ENCODE measurements around the gene EFNA3. TPM values are rescaled to one million over a fixed set of nuclear protein-coding genes. Genes with fewer than 3 reads are reported as not detected.

The EFNA3 gene
- total RNA-seq, 5 donors from 2014 or later (not counting 1 experiment from before 2014, with no cell fraction given) = 0.68 to 2.6 (median 2.3) TPM; not detected in 1

DNA sequence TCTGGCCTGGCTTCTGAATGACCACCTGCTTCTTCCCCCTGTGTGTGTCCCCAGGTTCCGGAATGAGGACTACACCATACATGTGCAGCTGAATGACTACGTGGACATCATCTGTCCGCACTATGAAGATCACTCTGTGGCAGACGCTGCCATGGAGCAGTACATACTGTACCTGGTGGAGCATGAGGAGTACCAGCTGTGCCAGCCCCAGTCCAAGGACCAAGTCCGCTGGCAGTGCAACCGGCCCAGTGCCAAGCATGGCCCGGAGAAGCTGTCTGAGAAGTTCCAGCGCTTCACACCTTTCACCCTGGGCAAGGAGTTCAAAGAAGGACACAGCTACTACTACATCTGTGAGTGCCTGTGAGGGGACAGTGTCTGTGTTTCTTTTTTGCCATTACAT lies 52.6 kb downstream of the EFNA3 start:
- ChIA-PET POLR2A (no interaction called here), CTCF (interaction anchor here in 1 of 2 donors (0.5 to 0.6 kb wide), 2 partner anchors 46 to 1593 kb away, joined by 3 to 4 read pairs; no protein-coding TSS in a partner anchor)
- no peaks in the 10 kb centered on the region for H3K36me3 ChIP-seq (ENCODE audit: control insufficient read depth in 2 of 2, extremely low read depth in 1 of 2, insufficient read depth in 1 of 2, low read length in 1 of 2)
- Mint-ChIP-seq H3K4me3 (no peak overlapping the region), H3K4me1 (peaks cover 51 to 58% (median 53%) of the 10 kb centered on the region in 3 donors), H3K27me3 (peaks cover 0 to 19% of the 10 kb centered on the region in 2 donors), H3K9me3 (no peaks in the 10 kb centered on the region), H3K27ac (peak overlapping the region; percentile 72 to 89), H3K36me3 (no peaks in the 10 kb centered on the region)
- no peaks in the 10 kb centered on the region for H3K9me3 ChIP-seq
- peaks cover 11 to 52% of the 10 kb centered on the region in 2 experiments for H3K4me1 ChIP-seq (ENCODE audit: control insufficient read depth in 1 of 2, extremely low read depth in 1 of 2, insufficient read depth in 2 of 2, low read length in 2 of 2)
- WGBS (ENCODE audit: insufficient coverage) = 98% methylated on average over 7 of the region's 8 CpGs
- H3K4me3 ChIP-seq (ENCODE audit: control insufficient read depth in 1 of 2, extremely low read depth in 1 of 2, low read length in 1 of 2) = no peak overlapping the region
- no peak for ATAC-seq (replicated peaks in 1 of 4)
- DNase-seq = no peak
- no peak overlapping the region for H3K27ac ChIP-seq (ENCODE audit: low read length)
- H3K27me3 ChIP-seq (replicated peaks in 1 of 2; ENCODE audit: control insufficient read depth in 2 of 2, extremely low read depth in 1 of 2, insufficient read depth in 2 of 2, low read length in 1 of 2) = peaks cover 0 to 39% of the 10 kb centered on the region in 2 experiments

DNA sequence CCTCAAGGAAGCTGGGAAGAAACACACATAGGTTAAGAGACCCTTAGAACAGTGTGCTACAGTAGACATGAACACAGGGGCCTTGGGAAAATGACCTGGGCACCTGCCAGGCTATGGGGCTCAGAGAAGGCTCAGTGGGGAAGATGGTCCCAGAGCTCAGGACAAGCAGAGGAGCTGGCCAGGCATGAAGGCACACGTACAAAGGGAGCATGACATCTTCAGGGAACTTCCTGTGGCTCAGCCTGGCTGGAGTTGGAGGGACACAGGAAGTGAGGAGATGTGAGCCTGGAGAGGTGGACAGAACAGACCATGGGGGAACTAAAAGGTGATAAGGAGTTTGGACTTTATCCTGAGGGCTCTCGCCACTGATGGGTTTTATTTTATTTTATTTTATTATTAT lies 53.2 kb downstream of the EFNA3 start:
- Mint-ChIP-seq H3K4me3 (no peak overlapping the region), H3K4me1 (peaks cover 52 to 59% (median 55%) of the 10 kb centered on the region in 3 donors)
- ATAC-seq (replicated peaks in 1 of 4) = no peak

DNA sequence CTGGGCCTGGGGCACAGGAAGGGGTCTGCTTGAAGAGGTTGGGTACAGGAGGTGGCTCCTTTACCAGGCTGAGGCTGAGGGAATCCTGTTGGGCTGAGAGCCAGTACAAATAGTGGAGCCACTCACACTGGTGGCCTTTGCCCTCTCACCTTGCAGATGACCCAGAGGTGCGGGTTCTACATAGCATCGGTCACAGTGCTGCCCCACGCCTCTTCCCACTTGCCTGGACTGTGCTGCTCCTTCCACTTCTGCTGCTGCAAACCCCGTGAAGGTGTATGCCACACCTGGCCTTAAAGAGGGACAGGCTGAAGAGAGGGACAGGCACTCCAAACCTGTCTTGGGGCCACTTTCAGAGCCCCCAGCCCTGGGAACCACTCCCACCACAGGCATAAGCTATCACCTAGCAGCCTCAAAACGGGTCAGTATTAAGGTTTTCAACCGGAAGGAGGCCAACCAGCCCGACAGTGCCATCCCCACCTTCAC lies 55.2 kb downstream of the EFNA3 start:
- POLR2A ChIA-PET = interaction anchor here in 1 of 2 donors (0.6 kb wide), 1 partner anchor 436 kb away, joined by 4 read pairs; no protein-coding TSS in a partner anchor
- Histone ChIP-seq H3K9me3 (no peaks in the 10 kb centered on the region), H3K4me3 (ENCODE audit: control insufficient read depth in 1 of 2, extremely low read depth in 1 of 2, low read length in 1 of 2) (no peak overlapping the region), H3K36me3 (ENCODE audit: control insufficient read depth in 2 of 2, extremely low read depth in 1 of 2, insufficient read depth in 1 of 2, low read length in 1 of 2) (no peaks in the 10 kb centered on the region), H3K27ac (ENCODE audit: low read length) (no peak overlapping the region), H3K4me1 (ENCODE audit: control insufficient read depth in 1 of 2, extremely low read depth in 1 of 2, insufficient read depth in 2 of 2, low read length in 2 of 2) (peaks cover under 1 to 39% of the 10 kb centered on the region in 2 experiments), H3K27me3 (replicated peaks in 1 of 2; ENCODE audit: control insufficient read depth in 2 of 2, extremely low read depth in 1 of 2, insufficient read depth in 2 of 2, low read length in 1 of 2) (peaks cover 0 to 14% of the 10 kb centered on the region in 2 experiments)
- peaks cover 4% of the 10 kb centered on the region for H3K36me3 Mint-ChIP-seq
- peak overlapping the region in 1 of 2 donors; percentile 4 for H3K27ac Mint-ChIP-seq
- no peaks in the 10 kb centered on the region for H3K9me3 Mint-ChIP-seq
- peak overlapping the region in 2 of 3 donors; percentile 49 to 99 for H3K4me3 Mint-ChIP-seq
- no peak for DNase-seq
- peaks cover 0 to 5% of the 10 kb centered on the region in 2 donors for H3K27me3 Mint-ChIP-seq
- CTCF ChIA-PET = interaction anchor here (0.6 to 1.7 kb wide), 3 partner anchors 11 to 588 kb away, joined by 3 to 5 read pairs (median 5); partner anchors contain the start of gene KRTCAP2 (in 1 of the 2)
- no peak for ATAC-seq (replicated peaks in 1 of 4)
- peaks cover 51 to 62% (median 56%) of the 10 kb centered on the region in 3 donors for H3K4me1 Mint-ChIP-seq
- 97% methylated on average over 5 of the region's 7 CpGs for WGBS (ENCODE audit: insufficient coverage)

More for the DNA sequence above, 53.2 kb downstream of the EFNA3 start:
- Histone ChIP-seq H3K4me3 (ENCODE audit: control insufficient read depth in 1 of 2, extremely low read depth in 1 of 2, low read length in 1 of 2) (no peak overlapping the region), H3K36me3 (ENCODE audit: control insufficient read depth in 2 of 2, extremely low read depth in 1 of 2, insufficient read depth in 1 of 2, low read length in 1 of 2) (no peaks in the 10 kb centered on the region), H3K27me3 (replicated peaks in 1 of 2; ENCODE audit: control insufficient read depth in 2 of 2, extremely low read depth in 1 of 2, insufficient read depth in 2 of 2, low read length in 1 of 2) (peaks cover 0 to 33% of the 10 kb centered on the region in 2 experiments), H3K4me1 (ENCODE audit: control insufficient read depth in 1 of 2, extremely low read depth in 1 of 2, insufficient read depth in 2 of 2, low read length in 2 of 2) (peaks cover 11 to 50% of the 10 kb centered on the region in 2 experiments), H3K27ac (ENCODE audit: low read length) (no peak overlapping the region), H3K9me3 (no peaks in the 10 kb centered on the region)
- Mint-ChIP-seq H3K27ac (no peak overlapping the region), H3K9me3 (no peaks in the 10 kb centered on the region), H3K27me3 (peaks cover 0 to 19% of the 10 kb centered on the region in 2 donors), H3K36me3 (no peaks in the 10 kb centered on the region)
- DNase-seq = no peak
- CTCF ChIA-PET = no interaction called here
- 45% methylated on average over 1 of the region's 2 CpGs for WGBS (ENCODE audit: insufficient coverage)
- POLR2A ChIA-PET = no interaction called here

DNA sequence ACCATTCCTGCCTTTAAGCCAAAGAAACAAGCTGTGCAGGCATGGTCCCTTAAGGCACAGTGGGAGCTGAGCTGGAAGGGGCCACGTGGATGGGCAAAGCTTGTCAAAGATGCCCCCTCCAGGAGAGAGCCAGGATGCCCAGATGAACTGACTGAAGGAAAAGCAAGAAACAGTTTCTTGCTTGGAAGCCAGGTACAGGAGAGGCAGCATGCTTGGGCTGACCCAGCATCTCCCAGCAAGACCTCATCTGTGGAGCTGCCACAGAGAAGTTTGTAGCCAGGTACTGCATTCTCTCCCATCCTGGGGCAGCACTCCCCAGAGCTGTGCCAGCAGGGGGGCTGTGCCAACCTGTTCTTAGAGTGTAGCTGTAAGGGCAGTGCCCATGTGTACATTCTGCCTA lies 55.7 kb downstream of the EFNA3 start:
- Histone ChIP-seq H3K36me3 (ENCODE audit: control insufficient read depth in 2 of 2, extremely low read depth in 1 of 2, insufficient read depth in 1 of 2, low read length in 1 of 2) (no peaks in the 10 kb centered on the region), H3K27ac (ENCODE audit: low read length) (no peak overlapping the region), H3K4me3 (ENCODE audit: control insufficient read depth in 1 of 2, extremely low read depth in 1 of 2, low read length in 1 of 2) (no peak overlapping the region), H3K4me1 (ENCODE audit: control insufficient read depth in 1 of 2, extremely low read depth in 1 of 2, insufficient read depth in 2 of 2, low read length in 2 of 2) (peaks cover 0 to 39% of the 10 kb centered on the region in 2 experiments), H3K9me3 (no peaks in the 10 kb centered on the region), H3K27me3 (replicated peaks in 1 of 2; ENCODE audit: control insufficient read depth in 2 of 2, extremely low read depth in 1 of 2, insufficient read depth in 2 of 2, low read length in 1 of 2) (peaks cover 0 to 9% of the 10 kb centered on the region in 2 experiments)
- ATAC-seq (replicated peaks in 1 of 4) (no peak), DNase-seq (no peak)
- CTCF ChIA-PET = interaction anchor here in 1 of 2 donors (1.0 kb wide), 1 partner anchor 11 kb away, joined by 3 read pairs; no protein-coding TSS in a partner anchor
- Mint-ChIP-seq H3K4me1 (peaks cover 49 to 61% (median 53%) of the 10 kb centered on the region in 3 donors), H3K36me3 (peaks cover 5% of the 10 kb centered on the region), H3K27me3 (peaks cover 0 to 3% of the 10 kb centered on the region in 2 donors), H3K9me3 (no peaks in the 10 kb centered on the region), H3K4me3 (peak overlapping the region; percentile 99), H3K27ac (peak overlapping the region; percentile 99)
- POLR2A ChIA-PET = interaction anchor here in 1 of 2 donors (0.6 kb wide), 1 partner anchor 435 kb away, joined by 4 read pairs; no protein-coding TSS in a partner anchor
- 62% methylated on average over 1 of the region's 1 CpG for WGBS (ENCODE audit: insufficient coverage)

DNA sequence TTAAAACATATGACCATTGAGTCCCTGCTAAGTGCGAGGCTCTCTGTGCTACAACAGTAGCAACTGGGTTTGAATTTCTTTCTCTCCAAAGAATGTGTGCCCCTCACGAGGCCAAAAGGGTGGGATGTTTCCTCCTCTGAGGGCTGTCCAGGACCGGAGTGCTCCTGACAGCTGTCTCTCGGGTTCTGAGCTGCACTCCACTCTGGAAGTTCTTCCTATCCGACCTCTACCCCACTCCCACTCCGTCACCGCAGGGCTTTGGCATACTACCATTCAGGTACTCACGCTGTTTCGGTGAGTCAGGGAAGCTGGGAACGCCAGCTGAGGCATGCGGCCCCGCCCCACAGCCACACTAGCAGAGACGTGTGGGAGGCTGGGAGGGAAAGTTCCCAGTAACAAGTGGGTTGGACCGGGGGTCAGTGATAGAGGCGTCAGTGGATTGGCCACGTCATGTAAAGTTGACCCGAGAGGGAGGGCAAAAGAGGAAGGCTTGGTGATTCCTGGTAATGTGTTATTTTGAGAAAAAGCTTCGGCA lies 56.3 kb downstream of the EFNA3 start:
- ChIA-PET POLR2A (interaction anchor here (0.5 to 0.6 kb wide), 2 partner anchors 17 to 59 kb away, joined by 3 to 5 read pairs; no protein-coding TSS in a partner anchor), CTCF (interaction anchor here in 1 of 2 donors (0.6 to 1.0 kb wide), 4 partner anchors 32 to 1319 kb away, joined by 3 to 7 read pairs (median 4); partner anchors contain the start of gene KRTCAP2)
- H3K4me3 ChIP-seq (ENCODE audit: control insufficient read depth in 1 of 2, extremely low read depth in 1 of 2, low read length in 1 of 2) = peak overlapping the region; percentile 84 to 97
- H3K36me3 ChIP-seq (ENCODE audit: control insufficient read depth in 2 of 2, extremely low read depth in 1 of 2, insufficient read depth in 1 of 2, low read length in 1 of 2) = no peaks in the 10 kb centered on the region
- Mint-ChIP-seq H3K9me3 (no peaks in the 10 kb centered on the region), H3K27ac (peak overlapping the region; percentile 99), H3K27me3 (peaks cover 0 to 1% of the 10 kb centered on the region in 2 donors), H3K36me3 (peaks cover 5% of the 10 kb centered on the region), H3K4me1 (peaks cover 47 to 57% (median 51%) of the 10 kb centered on the region in 3 donors), H3K4me3 (peak overlapping the region; percentile 99)
- peaks cover 0 to 3% of the 10 kb centered on the region in 2 experiments for H3K27me3 ChIP-seq (replicated peaks in 1 of 2; ENCODE audit: control insufficient read depth in 2 of 2, extremely low read depth in 1 of 2, insufficient read depth in 2 of 2, low read length in 1 of 2)
- no peak for ATAC-seq (replicated peaks in 1 of 4)
- peaks cover 2 to 39% of the 10 kb centered on the region in 2 experiments for H3K4me1 ChIP-seq (ENCODE audit: control insufficient read depth in 1 of 2, extremely low read depth in 1 of 2, insufficient read depth in 2 of 2, low read length in 2 of 2)
- 48% methylated on average over 10 of the region's 18 CpGs for WGBS (ENCODE audit: insufficient coverage)
- no peaks in the 10 kb centered on the region for H3K9me3 ChIP-seq
- peak overlapping the region; percentile 99 for H3K27ac ChIP-seq (ENCODE audit: low read length)
- peak in 7 of 35 experiments; percentile 10 to 48 (median 20) for DNase-seq

DNA sequence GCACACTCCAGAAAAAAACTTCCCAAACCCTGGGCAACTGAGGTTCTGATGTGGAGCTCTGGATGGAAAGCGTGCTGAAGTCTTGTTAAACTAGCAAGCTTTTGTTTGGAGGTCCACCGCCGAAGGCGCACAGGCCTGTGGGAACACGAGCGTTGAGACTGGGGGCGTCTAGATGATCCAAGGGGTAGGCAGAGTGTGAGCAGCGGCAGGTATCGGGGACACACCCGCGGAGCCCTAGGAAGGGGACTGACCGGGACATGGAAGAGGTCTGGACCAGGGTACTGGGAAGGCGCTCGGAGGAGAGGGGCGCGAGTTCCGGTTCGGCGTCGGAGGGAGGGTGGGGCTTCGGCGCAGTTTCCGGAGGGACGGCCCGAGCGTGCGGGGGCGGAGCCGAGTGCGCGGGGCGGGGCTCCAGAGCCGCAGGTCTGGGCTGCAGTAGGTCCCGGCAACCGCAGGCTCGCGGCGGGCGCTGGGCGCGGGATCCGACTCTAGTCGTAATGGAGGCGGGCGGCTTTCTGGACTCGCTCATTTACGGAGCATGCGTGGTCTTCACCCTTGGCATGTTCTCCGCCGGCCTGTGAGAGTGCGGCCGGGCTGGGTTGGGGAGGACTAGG lies 56.9 kb downstream of the EFNA3 start, which contains the start of gene SLC50A1:
Gene SLC50A1, plus strand, starts transcription at position 438 of the 614 bp plus-strand sequence. Its CDS starts 60 bp downstream, at position 498.
- peak; percentile 87 to 91 (median 90) for ATAC-seq (replicated peaks in 1 of 4)
- DNase-seq = peak; percentile 77 to 96 (median 87)
- H3K4me3 Mint-ChIP-seq = peak within 1 kb of the TSS; percentile 99
- H3K9me3 Mint-ChIP-seq = no peaks in the 10 kb centered on the region
- CTCF ChIA-PET = interaction anchor here in 1 of 2 donors (0.6 to 1.0 kb wide), 5 partner anchors 31 to 1319 kb away, joined by 3 to 7 read pairs (median 3); partner anchors contain the start of gene KRTCAP2
- Histone ChIP-seq H3K4me1 (ENCODE audit: control insufficient read depth in 1 of 2, extremely low read depth in 1 of 2, insufficient read depth in 2 of 2, low read length in 2 of 2) (peaks cover 2 to 38% of the 10 kb centered on the region in 2 experiments), H3K9me3 (no peaks in the 10 kb centered on the region), H3K27ac (ENCODE audit: low read length) (peak within 1 kb of the TSS; percentile 99), H3K27me3 (replicated peaks in 1 of 2; ENCODE audit: control insufficient read depth in 2 of 2, extremely low read depth in 1 of 2, insufficient read depth in 2 of 2, low read length in 1 of 2) (no peaks in the 10 kb centered on the region), H3K4me3 (ENCODE audit: control insufficient read depth in 1 of 2, extremely low read depth in 1 of 2, low read length in 1 of 2) (peak within 1 kb of the TSS; percentile 84 to 97), H3K36me3 (ENCODE audit: control insufficient read depth in 2 of 2, extremely low read depth in 1 of 2, insufficient read depth in 1 of 2, low read length in 1 of 2) (no peaks in the 10 kb centered on the region)
- peak within 1 kb of the TSS; percentile 99 for H3K27ac Mint-ChIP-seq
- 0% methylated on average over 49 of the region's 52 CpGs for WGBS (ENCODE audit: insufficient coverage)
- POLR2A ChIA-PET = interaction anchor here (0.5 to 0.6 kb wide), 2 partner anchors 16 to 59 kb away, joined by 3 to 5 read pairs; no protein-coding TSS in a partner anchor
- H3K27me3 Mint-ChIP-seq = no peaks in the 10 kb centered on the region
- peaks cover 47 to 57% (median 53%) of the 10 kb centered on the region in 3 donors for H3K4me1 Mint-ChIP-seq
- H3K36me3 Mint-ChIP-seq = peaks cover 5% of the 10 kb centered on the region
